Renal cortical epithelial cell (primary cell): ENCODE results near the gene GOLGA6D. TPM values are rescaled to one million over a fixed set of nuclear protein-coding genes. Genes with fewer than 3 reads are reported as not detected.
A peak's percentile ranks its signal among the peaks of the same experiment; 100 is the strongest.
"Not testable (repeated sequence)": the region's sequence is repeated elsewhere in the genome, so short reads cannot be mapped to it uniquely, and the experiment has no call there.

Source experiments
- DNase-seq: peaks from one replicate; pipeline ENCODE4 v3.0.0-alpha.2; 2011; ENCODE audit warnings: low read depth
- total RNA-seq: library from RNA; depleted of rRNA; stranded (reverse); fragments of >200 nt; gene quantifications from 2 replicates; pipeline ENCODE4 v1.2.3, GENCODE V29; 2014

Gene GOLGA6D
- total RNA-seq = not detected in 2 replicates

- DNase-seq = not testable (repeated sequence)
These were observed at the start of gene GOLGA6D for GRCh38 chr15:75282572-75282971. GOLGA6D (plus strand) TSS chr15:75282835; CDS start chr15:75282876, 41 bp downstream.

GRCh38 chr15:75233504-75234190, 49.0 kb upstream of the GOLGA6D start:
- no peak for DNase-seq

- no peak for DNase-seq
These were observed 48.3 kb upstream of the GOLGA6D start for GRCh38 chr15:75234191-75234810.

- DNase-seq = no peak
These were observed 47.5 kb upstream of the GOLGA6D start for GRCh38 chr15:75235051-75235673.

- no peak for DNase-seq
These were observed 46.6 kb upstream of the GOLGA6D start for GRCh38 chr15:75235760-75236729.

GRCh38 chr15:75237316-75237982, 45.2 kb upstream of the GOLGA6D start:
- DNase-seq = no peak

GRCh38 chr15:75238150-75238549, 44.5 kb upstream of the GOLGA6D start:
- no peak for DNase-seq

GRCh38 chr15:75245741-75246140, 36.9 kb upstream of the GOLGA6D start:
- not testable (repeated sequence) for DNase-seq

- not testable (repeated sequence) for DNase-seq
These were observed 33.6 kb upstream of the GOLGA6D start for GRCh38 chr15:75248991-75249390.

- DNase-seq = no peak
These were observed 32.9 kb upstream of the GOLGA6D start for GRCh38 chr15:75249726-75250125.

- DNase-seq = not testable (repeated sequence)
These were observed 31.3 kb upstream of the GOLGA6D start for GRCh38 chr15:75251343-75251742.

- DNase-seq = peak; percentile 5
These were observed 30.4 kb upstream of the GOLGA6D start for GRCh38 chr15:75252285-75252684.

- not testable (repeated sequence) for DNase-seq
These were observed 24.6 kb upstream of the GOLGA6D start, which contains the start of gene GOLGA6C for GRCh38 chr15:75258034-75258433. GOLGA6C (plus strand) TSS chr15:75258334; CDS start chr15:75258599, 265 bp downstream.

GRCh38 chr15:75258620-75259343, 23.9 kb upstream of the GOLGA6D start:
- not testable (repeated sequence) for DNase-seq

GRCh38 chr15:75259873-75260272, 22.8 kb upstream of the GOLGA6D start:
- DNase-seq = not testable (repeated sequence)

- DNase-seq = not testable (repeated sequence)
These were observed 8.8 kb upstream of the GOLGA6D start for GRCh38 chr15:75273751-75274359.

GRCh38 chr15:75274509-75275107, 8.0 kb upstream of the GOLGA6D start:
- DNase-seq = not testable (repeated sequence)

- not testable (repeated sequence) for DNase-seq
These were observed 7.0 kb upstream of the GOLGA6D start for GRCh38 chr15:75275617-75276016.

- DNase-seq = not testable (repeated sequence)
These were observed 4.1 kb upstream of the GOLGA6D start for GRCh38 chr15:75278497-75278896.
